SHP77 treated with DMSO at 0.1 percent for 48 hours (cell line): ENCODE measurements around the gene IGF2R.
A peak's percentile ranks its signal among the peaks of the same experiment; 100 is the strongest.
"Not testable (repeated sequence)": the region's sequence is repeated elsewhere in the genome, so short reads cannot be mapped to it uniquely, and the experiment has no call there.

Experiments used
- DNase-seq: peaks from one replicate; lab custom pipeline; 2025; lab: John Stamatoyannopoulos, UW

The IGF2R gene

DNA sequence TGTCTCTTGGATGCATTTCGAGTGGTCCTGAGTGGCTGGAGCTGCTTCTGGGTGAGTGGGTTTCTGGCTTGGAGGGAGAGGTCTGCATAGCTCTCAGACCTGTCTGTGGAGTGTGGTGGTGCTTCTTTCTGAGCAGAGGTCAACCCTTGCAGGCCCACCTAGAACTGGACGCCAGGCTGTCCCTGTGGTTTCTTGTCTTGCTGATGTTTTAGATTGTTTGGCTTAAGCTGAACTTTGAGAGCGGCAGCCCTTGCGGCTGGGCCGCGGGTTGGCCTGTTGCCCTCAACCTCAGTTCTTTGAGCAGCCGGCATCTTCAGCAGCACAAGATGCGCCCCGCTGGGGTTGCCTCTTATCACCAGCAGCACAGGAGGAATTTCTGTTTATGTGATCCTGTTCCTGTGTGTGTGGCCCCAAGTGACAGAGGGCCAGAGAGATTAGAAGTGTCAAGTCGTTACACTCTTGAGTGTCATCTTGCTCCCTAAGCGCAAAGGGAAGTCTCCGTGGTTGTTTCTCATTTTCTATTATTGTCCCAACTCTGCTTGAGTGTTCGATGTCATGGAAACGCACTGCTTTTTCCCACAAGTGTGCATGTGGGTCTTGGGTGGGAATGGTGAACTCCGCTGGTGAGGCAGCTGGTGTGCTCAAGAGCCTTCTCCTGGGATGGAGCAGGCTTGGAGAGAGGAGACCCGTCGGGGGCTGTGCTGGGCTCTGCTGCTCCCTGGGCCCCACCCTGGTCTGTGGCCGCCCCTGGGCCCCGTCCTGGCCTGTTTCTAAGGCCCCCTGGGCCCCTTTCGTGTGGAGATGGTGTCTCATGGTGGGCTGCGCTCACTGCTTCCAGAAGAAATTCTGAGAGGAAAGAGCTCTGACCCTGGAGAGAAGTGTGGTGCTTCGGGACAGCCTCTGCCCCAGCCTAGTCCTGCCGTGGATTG lies 132.7 kb downstream of the IGF2R start:
- no peak for DNase-seq

GRCh38 chr6:160102399-160102798 lies 133.5 kb downstream of the IGF2R start:
- DNase-seq = no peak

- DNase-seq = peak; percentile 7
These were observed 134.3 kb downstream of the IGF2R start for GRCh38 chr6:160102956-160103824.

GRCh38 chr6:160103825-160104100 lies 134.9 kb downstream of the IGF2R start:
- no peak for DNase-seq

DNA sequence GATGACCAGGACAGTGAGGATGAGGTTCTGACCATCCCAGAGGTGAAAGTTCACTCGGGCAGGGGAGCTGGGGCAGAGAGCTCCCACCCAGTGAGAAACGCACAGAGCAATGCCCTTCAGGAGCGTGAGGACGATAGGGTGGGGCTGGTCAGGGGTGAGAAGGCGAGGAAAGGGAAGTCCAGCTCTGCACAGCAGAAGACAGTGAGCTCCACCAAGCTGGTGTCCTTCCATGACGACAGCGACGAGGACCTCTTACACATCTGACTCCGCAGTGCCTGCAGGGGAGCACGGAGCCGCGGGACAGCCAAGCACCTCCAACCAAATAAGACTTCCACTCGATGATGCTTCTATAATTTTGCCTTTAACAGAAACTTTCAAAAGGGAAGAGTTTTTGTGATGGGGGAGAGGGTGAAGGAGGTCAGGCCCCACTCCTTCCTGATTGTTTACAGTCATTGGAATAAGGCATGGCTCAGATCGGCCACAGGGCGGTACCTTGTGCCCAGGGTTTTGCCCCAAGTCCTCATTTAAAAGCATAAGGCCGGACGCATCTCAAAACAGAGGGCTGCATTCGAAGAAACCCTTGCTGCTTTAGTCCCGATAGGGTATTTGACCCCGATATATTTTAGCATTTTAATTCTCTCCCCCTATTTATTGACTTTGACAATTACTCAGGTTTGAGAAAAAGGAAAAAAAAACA lies 136.1 kb downstream of the IGF2R start:
- DNase-seq = no peak

DNA sequence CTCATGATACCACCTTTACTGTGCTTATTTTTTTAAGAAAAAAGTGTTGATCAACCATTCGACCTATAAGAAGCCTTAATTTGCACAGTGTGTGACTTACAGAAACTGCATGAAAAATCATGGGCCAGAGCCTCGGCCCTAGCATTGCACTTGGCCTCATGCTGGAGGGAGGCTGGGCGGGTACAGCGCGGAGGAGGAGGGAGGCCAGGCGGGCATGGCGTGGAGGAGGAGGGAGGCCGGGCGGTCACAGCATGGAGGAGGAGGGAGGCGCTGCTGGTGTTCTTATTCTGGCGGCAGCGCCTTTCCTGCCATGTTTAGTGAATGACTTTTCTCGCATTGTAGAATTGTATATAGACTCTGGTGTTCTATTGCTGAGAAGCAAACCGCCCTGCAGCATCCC lies 137.1 kb downstream of the IGF2R start:
- DNase-seq = no peak

DNA sequence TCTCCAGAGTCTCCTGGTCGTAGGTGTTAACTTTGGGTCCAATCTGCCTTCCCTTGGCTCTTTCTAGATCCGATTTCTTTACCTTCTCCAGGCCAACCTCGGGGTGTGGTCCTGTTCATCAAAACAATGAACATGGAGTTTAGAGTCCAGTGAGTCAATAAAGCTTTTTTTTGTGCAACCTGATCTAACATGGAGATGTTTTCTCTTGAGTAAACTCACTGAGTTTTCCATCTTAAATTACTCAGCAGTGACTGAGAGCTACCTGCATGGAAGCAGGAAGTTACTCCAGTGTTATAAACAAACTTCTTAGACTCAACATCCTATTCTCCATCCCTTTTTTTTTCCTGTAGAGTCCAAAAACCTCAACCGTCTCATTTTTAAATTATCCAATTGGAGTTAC lies 137.8 kb downstream of the IGF2R start:
- DNase-seq = no peak

- no peak for DNase-seq
These were observed 139.2 kb downstream of the IGF2R start for GRCh38 chr6:160108077-160108476.

- no peak for DNase-seq
These were observed 141.8 kb downstream of the IGF2R start for GRCh38 chr6:160110586-160111123.

- no peak for DNase-seq
These were observed 142.9 kb downstream of the IGF2R start for GRCh38 chr6:160111806-160112205.

DNA sequence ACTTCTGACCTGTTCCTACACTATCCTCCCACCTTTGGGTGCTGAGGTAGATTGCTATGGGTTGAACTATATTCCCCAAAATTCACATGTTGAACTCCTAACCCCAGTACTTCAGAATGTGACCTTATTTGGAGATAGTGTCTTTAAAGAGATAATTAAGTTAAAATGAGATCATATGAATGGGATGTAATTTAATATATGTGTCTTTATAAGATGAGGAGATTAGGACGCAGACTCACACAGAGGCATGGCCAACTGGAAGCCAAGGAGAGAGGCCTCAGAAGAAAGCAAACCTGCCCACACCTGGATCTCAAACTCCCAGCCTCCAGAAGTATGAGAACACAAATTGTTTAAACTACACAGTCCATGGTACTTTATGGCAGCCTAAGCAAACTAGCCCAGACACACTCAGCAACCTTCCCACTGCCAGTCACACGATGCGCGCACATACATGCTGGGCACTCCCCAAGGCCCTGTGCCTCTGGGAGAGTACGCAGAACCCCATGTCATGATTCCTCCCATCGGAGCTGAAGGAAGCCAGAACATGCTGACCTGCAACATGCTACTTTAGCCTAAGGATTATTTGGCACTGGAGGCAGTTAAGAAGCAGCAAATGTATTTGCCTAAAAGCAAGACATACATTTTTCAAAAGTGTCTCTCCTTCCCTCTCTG lies 143.9 kb downstream of the IGF2R start:
- no peak for DNase-seq

DNA sequence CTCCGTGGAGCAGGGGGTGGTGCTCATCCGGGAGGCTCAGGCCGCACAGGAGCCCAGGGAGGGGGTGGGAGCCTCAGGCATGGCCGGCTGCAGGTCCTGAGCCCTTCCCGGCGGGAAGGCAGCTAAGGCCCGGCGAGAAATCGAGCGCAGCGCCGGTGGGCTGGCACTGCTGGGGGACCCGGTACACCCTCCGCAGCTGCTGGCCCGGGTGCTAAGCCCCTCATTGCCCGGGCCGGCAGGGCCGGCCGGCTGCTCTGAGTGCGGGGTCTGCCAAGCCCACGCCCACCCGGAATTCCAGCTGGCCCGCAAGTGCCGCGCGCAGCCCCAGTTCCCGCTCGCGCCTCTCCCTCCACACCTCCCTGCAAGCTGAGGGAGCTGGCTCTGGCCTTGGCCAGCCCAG lies 145.7 kb downstream of the IGF2R start:
- not testable (repeated sequence) for DNase-seq

GRCh38 chr6:160115421-160115820 lies 146.5 kb downstream of the IGF2R start:
- DNase-seq = no peak

DNA sequence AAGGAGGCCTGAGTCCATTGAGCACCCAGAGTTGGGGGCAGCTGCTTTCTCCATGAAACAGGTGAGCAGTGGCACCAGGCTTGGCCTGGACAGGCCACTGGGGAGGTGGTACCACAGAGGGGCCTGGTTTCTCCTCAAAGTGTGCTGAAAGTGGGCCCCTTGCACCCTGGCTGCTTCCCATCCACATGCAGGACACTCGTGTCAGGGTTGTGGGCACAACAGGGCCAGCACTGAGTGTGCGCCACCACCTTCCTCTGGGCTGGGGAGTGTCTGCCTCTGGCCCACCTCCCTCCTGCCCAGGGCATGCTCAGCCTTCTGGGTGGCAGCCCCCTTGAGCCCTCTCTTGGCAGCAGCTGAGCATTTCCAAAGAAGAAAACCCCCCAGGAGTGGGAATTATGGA lies 147.5 kb downstream of the IGF2R start:
- no peak for DNase-seq

DNA sequence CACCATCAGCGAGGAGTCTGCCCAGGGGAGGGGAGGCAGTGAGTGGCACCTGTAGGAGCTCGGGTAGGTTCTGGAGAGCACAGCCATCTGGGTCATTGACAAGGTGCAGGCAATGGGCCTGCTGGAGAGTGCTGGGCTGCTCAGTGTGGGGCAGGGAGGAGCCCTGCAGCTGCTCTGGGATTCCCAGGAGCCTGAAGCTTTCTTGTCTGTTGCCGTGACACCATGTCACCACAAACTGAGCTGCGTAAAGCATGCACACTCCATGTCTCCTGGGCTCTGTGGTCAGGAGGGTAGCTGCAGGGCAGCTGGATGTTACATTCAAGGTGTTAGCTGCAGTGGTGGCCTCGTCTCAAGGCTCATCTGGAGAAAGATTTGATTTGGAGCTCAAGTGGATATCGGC lies 148.3 kb downstream of the IGF2R start:
- no peak for DNase-seq

DNA sequence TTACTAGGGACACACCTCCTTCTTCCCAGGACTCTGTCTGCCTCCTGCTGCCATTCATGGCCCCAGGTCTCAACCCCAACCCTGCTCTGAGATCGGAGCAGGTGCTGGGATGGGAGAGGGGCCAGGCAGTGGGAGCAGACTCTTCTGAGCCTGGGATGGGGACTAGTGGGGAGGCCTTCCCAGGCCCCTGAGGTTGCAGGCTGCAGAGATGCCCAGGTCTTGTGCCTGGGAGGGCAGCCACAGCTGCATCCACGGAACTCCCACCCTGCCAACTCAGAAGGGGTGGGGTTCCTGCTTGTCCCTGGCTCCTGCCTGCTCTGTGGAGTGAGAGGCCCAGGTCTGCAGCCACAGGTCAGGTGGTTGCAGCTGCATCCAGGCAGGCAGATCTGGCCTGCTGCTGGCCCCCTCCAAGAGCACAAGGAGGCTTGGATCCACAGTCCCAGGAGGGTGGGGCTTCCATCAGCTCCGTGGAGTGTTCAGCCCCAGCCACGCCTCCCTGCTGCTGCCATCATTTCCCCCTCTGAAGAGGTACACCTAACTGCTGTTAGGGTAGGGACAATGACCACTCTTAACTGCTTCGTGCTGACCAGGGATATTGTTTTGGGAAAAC lies 149.8 kb downstream of the IGF2R start:
- DNase-seq = no peak

DNA sequence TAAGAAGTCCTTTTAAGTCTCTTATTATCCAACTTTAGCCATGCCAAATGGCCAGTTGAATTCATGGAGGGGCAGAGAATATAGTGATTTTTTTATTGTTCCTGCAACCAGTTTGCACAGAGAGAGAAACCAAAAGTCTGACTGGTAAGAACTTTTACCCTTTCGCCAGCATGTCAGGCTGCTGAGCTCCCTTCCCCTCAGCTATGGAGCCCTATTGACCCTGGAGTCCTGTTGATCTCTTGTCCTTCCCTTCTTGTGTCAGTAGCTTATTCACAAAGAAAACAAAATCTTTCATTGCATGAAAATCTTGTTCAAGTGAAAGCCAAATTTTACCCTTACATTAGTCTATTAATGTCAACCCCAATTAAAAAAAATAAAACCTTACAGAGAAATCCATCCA lies 151.2 kb downstream of the IGF2R start:
- no peak for DNase-seq

- no peak for DNase-seq
These were observed 152.7 kb downstream of the IGF2R start, which contains the start of gene SLC22A1 for GRCh38 chr6:160121558-160121957. Gene SLC22A1, plus strand, starts transcription at chr6:160121815. Its CDS starts 121 bp downstream, at chr6:160121936.

DNA sequence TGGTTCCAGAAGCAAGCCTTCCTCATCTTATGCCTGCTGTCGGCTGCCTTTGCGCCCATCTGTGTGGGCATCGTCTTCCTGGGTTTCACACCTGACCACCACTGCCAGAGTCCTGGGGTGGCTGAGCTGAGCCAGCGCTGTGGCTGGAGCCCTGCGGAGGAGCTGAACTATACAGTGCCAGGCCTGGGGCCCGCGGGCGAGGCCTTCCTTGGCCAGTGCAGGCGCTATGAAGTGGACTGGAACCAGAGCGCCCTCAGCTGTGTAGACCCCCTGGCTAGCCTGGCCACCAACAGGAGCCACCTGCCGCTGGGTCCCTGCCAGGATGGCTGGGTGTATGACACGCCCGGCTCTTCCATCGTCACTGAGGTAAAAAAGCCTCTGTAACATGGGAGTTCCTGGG lies 153.1 kb downstream of the IGF2R start:
- no peak for DNase-seq

- DNase-seq = no peak
These were observed 153.9 kb downstream of the IGF2R start for GRCh38 chr6:160122744-160123143.

DNA sequence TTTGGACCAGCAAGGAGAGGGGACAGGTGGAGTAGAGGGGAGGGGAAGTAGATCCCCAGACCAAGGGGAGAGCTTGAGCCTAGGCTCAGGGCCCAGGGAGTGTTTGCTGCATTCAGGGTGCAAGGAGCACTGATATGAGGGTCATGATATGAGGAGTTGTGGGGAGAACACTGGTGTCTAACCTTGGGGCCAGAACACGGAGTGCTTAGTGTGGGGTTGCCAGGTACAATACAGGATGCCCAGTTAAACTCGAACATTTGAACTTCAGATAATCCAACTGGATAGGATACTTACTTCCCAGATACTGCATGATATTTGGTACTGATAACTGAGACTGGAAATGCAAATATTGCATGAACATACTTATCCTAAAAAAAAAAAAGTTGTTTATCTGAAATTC lies 155.1 kb downstream of the IGF2R start:
- no peak for DNase-seq
